DOHH2 (cell line): Measurements from ENCODE around the gene BPIFB2.

Experiments used
- H3F3A ChIP-seq: fragments of 200-600 bp; sonication (generic), shearing (Covaris generic); 2 replicates; pipeline ENCODE4 v1.6.0; 2016; ENCODE audit warnings: antibody characterized with exemption, mild to moderate bottlenecking; ENCODE audit not compliant: control insufficient read depth, insufficient read depth
- H3K27ac ChIP-seq: fragments of 200-600 bp; sonication (generic); 2 replicates; pipeline ENCODE4 v1.5.1; 2014; ENCODE audit warnings: low read depth, mild to moderate bottlenecking, low read length, moderate library complexity
- H3K27me3 ChIP-seq: fragments of 200-600 bp; sonication (generic); 2 replicates; pipeline ENCODE4 v1.6.1; 2014; ENCODE audit warnings: mild to moderate bottlenecking, low read length, mixed read lengths; ENCODE audit not compliant: control insufficient read depth
- H3K36me3 ChIP-seq: fragments of 200-600 bp; sonication (generic); 2 replicates; pipeline ENCODE4 v1.6.1; 2014; ENCODE audit warnings: mild to moderate bottlenecking, low read length, moderate library complexity, mixed read lengths; ENCODE audit not compliant: control insufficient read depth
- H3K4me1 ChIP-seq: fragments of 200-600 bp; sonication (generic); 2 replicates; pipeline ENCODE4 v1.6.1; 2014; ENCODE audit warnings: mild to moderate bottlenecking, low read length, mixed read lengths; ENCODE audit not compliant: control insufficient read depth
- H3K4me2 ChIP-seq: fragments of 200-600 bp; sonication (generic); 2 replicates; pipeline ENCODE4 v1.6.0; 2014; ENCODE audit warnings: mild to moderate bottlenecking, low read length, moderate library complexity
- H3K4me3 ChIP-seq: fragments of 200-600 bp; sonication (generic); 2 replicates; pipeline ENCODE4 v1.5.1; 2014; ENCODE audit warnings: mild to moderate bottlenecking, low read length, mixed read lengths
- H3K79me2 ChIP-seq: fragments of 200-600 bp; sonication (generic); 2 replicates; pipeline ENCODE4 v1.6.1; 2014; ENCODE audit warnings: mild to moderate bottlenecking, low read length, mixed read lengths; ENCODE audit not compliant: control insufficient read depth
- H3K9me2 ChIP-seq: fragments of 200-600 bp; sonication (generic); replicated peaks from 2 replicates; pipeline ENCODE4 v1.6.1; 2014; ENCODE audit warnings: mild to moderate bottlenecking, low read length, mixed read lengths; ENCODE audit not compliant: control insufficient read depth
- H3K9me3 ChIP-seq: fragments of 200-600 bp; sonication (generic); 2 replicates; pipeline ENCODE4 v1.6.1; 2014; ENCODE audit warnings: antibody characterized with exemption, low read length, mixed read lengths; ENCODE audit not compliant: control insufficient read depth, insufficient read depth
- H4K20me1 ChIP-seq: fragments of 200-600 bp; sonication (generic); 2 replicates; pipeline ENCODE4 v1.6.0; 2014; ENCODE audit warnings: low read depth, mild to moderate bottlenecking, antibody characterized with exemption, low read length, moderate library complexity; ENCODE audit not compliant: control insufficient read depth, insufficient read depth
- EZH2phosphoT487 ChIP-seq: fragments of 200-600 bp; sonication (generic); IDR thresholded peaks from 2 replicates; pipeline ENCODE4 v1.6.1; 2017; ENCODE audit warnings: borderline replicate concordance, mild to moderate bottlenecking, antibody characterized with exemption, low read length, moderate library complexity, mixed read lengths
- TF ChIP-seq, protein P1 (sequence below): fragments of 200-600 bp; sonication (generic); IDR thresholded peaks from one replicate; pipeline ENCODE4 v1.5.1; 2014; ENCODE audit warnings: antibody characterized with exemption, mild to moderate bottlenecking, low read depth, low read length; ENCODE audit not compliant: poor library complexity, severe bottlenecking

The BPIFB2 gene

DNA sequence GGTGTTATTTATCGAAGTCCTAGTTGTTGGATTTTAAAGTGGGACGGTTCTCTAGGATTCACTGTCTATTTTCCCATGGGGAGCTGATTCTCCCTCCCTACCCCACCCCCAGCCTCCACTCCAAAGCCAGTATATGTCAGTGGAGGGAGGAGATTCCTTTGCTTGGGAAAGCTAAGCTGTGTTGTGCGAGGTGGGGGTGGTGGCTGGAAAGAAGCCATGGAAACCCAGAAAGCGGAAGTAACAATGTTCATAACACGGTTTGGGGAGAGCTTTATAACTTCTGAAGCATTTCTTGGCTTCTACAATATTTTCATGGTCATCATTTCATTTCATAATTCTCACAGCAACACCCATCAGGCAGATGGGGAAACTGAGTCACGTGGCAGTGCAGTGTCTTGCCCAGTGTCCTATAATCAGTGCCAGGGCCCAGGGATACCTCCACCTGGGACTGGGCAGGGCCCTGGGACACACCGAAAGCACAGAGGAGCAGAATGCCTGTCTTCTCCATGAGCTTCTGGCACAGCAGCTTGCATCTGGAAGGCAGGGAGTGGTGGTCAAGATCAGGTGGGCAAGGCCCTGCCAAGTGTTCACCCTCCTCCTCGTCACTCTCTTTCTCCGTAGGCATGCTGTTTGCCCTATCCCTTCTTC, 7.8 kb upstream of the BPIFB2 start:
- Histone ChIP-seq H3K9me3 (peaks cover 7% of the 10 kb centered on the region; the same call in 1 of the 2 replicates), H3K4me2 (no peak overlapping the region), H3F3A (no peaks in the 10 kb centered on the region), H3K4me1 (no peaks in the 10 kb centered on the region), H3K27ac (no peak overlapping the region), H3K9me2 (no peaks in the 10 kb centered on the region), H4K20me1 (no peaks in the 10 kb centered on the region), H3K4me3 (no peak overlapping the region), H3K27me3 (no peaks in the 10 kb centered on the region; the same call in 1 of the 2 replicates), H3K36me3 (no peaks in the 10 kb centered on the region), H3K79me2 (no peaks in the 10 kb centered on the region)
- no peak for TF ChIP-seq EZH2phosphoT487

DNA sequence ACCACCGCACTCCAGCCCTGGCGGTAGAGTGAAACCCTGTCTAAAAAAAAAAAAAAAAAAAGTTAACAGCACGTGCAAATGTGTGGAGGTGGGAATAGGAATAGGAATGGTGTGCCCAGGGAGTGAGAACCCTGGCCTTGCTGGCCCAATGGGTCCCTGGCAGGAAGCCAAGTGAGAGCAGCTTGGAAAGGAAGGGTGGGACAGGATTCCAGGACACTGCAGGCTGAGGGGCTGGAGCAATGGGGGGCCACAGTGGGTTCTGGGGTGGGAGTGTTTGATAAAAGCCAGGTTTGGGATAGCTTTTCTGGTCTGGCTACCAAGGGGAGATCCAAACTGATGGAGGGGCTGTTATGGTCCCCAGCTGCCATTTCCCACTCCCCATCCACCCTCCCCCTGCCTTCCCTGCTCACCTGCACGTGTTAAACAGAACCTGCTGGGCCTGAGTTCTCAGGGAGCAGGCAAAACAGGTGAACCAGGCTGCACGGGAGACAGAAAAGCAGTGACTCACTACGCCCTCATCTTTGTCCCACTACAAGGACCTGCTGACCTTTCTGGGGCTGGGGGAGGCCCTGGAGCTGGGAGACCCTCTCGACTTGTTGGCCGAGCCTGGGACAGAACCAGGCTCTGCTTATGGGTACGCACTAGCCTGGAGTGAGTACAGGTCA, 6.6 kb upstream of the BPIFB2 start:
- Histone ChIP-seq H3K36me3 (no peaks in the 10 kb centered on the region), H3K27me3 (no peaks in the 10 kb centered on the region; the same call in 1 of the 2 replicates), H3K4me1 (no peaks in the 10 kb centered on the region), H3K4me3 (no peak overlapping the region), H3K79me2 (no peaks in the 10 kb centered on the region), H3F3A (no peaks in the 10 kb centered on the region), H3K27ac (no peak overlapping the region), H3K9me3 (no peaks in the 10 kb centered on the region), H3K9me2 (no peaks in the 10 kb centered on the region), H3K4me2 (no peak overlapping the region), H4K20me1 (no peaks in the 10 kb centered on the region)
- TF ChIP-seq, protein P1, sequence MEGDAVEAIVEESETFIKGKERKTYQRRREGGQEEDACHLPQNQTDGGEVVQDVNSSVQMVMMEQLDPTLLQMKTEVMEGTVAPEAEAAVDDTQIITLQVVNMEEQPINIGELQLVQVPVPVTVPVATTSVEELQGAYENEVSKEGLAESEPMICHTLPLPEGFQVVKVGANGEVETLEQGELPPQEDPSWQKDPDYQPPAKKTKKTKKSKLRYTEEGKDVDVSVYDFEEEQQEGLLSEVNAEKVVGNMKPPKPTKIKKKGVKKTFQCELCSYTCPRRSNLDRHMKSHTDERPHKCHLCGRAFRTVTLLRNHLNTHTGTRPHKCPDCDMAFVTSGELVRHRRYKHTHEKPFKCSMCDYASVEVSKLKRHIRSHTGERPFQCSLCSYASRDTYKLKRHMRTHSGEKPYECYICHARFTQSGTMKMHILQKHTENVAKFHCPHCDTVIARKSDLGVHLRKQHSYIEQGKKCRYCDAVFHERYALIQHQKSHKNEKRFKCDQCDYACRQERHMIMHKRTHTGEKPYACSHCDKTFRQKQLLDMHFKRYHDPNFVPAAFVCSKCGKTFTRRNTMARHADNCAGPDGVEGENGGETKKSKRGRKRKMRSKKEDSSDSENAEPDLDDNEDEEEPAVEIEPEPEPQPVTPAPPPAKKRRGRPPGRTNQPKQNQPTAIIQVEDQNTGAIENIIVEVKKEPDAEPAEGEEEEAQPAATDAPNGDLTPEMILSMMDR: no peak
- TF ChIP-seq EZH2phosphoT487: no peak

GRCh38 chr20:33002087-33002808, 5.3 kb upstream of the BPIFB2 start:
- no peak overlapping the region for H3K27ac ChIP-seq
- no peaks in the 10 kb centered on the region for H4K20me1 ChIP-seq
- H3K4me1 ChIP-seq: no peaks in the 10 kb centered on the region
- no peak overlapping the region for H3K4me2 ChIP-seq
- no peak for TF ChIP-seq EZH2phosphoT487
- TF ChIP-seq, protein P1: no peak
- H3K27me3 ChIP-seq: no peaks in the 10 kb centered on the region; the same call in 1 of the 2 replicates
- H3K9me3 ChIP-seq: no peaks in the 10 kb centered on the region
- H3F3A ChIP-seq: no peaks in the 10 kb centered on the region
- no peaks in the 10 kb centered on the region for H3K36me3 ChIP-seq
- no peaks in the 10 kb centered on the region for H3K9me2 ChIP-seq
- no peaks in the 10 kb centered on the region for H3K79me2 ChIP-seq
- H3K4me3 ChIP-seq: no peak overlapping the region
